NCI-H748 (cell line): Measurements from ENCODE around the gene C11orf91.
A peak's percentile ranks its signal among the peaks of the same experiment; 100 is the strongest.
"Not testable (repeated sequence)": the region's sequence is repeated elsewhere in the genome, so short reads cannot be mapped to it uniquely, and the experiment has no call there.

Experiments
- DNase-seq: peaks from one replicate; lab custom pipeline; 2025; ENCODE audit not compliant: unreplicated experiment; lab: John Stamatoyannopoulos, UW

The C11orf91 gene

DNA sequence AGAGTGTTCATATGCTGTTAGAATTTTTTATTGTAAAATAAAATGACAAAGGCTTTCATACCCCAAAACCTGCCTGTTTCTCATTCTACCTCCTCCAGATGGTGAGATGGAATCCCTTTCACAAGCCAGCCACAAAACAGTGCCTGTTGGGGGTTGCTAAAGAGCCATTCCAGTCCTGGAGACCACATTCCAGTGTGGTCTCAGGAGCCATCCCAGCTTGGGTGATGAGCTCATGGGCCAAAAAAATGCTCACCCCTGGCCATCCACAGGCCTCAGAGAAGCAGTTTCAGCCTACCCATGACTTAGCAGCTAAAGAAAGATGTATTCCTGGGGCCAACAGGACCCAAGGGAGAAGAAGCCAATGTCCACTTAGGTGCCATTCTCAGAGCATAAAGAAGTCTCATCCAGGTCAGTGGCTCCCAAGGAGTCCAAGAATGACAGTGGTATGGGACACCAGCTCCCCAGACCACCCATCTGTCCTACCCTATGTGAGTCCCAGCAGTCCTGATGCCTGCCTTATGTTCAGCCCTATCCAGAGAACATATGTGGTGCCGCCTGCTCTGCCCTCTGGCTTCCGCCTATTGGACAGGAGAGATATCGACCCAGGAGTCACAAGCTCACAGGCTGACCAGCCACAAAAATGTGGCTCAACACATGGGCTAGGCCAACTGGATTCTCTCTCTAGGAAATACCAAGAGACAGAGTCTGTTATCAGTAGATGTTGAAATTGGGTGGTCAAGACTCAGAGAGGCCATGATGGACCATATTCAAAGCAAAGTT, 26.4 kb downstream of the C11orf91 start:
- no peak for DNase-seq

DNA sequence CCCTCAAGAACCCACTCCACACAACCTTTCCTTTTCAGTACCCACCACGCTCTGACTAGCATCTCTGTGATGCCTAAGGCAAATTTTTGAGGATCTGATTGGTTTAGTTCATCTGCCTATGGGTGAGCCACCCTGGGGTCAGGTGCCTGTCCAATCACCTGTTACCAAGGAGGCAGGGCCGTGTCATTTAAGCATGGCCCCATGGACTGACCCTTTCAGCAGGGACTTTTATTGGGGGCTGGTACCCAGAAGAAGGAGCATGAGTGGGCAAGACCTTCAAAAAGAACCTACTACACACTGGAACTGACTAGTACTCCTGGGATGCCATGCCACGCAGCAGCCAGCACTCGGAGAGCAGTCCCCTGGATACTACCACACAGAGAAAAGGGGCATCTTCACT, 28.4 kb downstream of the C11orf91 start:
- no peak for DNase-seq

DNA sequence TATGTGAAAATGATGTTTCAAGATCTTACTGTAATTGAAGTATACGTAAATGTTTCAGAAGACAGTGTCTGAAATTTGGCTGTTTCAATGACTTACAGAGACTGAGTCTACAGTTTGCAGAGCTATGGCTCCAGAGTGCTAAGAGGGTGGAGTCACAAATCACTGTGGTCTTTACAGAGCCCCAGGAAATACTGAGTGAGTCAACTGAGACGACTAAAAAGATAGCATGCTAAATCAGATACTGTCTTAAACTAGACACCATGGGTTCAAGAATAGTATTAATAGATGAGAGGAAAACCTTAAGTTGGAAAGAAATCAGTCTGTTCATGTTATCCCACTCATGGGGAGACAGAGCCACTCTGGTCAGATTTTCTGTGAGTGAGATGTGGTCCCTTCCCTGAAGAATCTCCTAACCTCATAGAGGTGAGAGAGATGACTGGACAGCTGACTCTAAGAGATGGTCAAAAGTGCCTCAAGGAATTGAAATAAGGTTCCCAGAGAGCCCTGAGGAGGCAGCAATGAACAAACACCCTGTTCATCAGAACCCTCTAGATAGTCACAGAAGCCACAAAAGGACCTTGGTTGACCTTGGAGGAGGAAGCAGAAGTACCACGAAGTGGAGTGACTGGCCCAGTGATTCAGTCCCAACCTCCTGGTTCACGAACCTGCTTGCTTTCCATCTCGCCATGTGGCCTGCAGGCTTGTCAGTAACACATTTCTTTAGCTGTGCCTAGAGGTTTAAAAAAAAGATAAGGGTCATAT, 30.2 kb downstream of the C11orf91 start:
- DNase-seq = no peak

- DNase-seq = no peak
Observed at GRCh38 chr11:33669598-33670249, 30.9 kb downstream of the C11orf91 start.

DNA sequence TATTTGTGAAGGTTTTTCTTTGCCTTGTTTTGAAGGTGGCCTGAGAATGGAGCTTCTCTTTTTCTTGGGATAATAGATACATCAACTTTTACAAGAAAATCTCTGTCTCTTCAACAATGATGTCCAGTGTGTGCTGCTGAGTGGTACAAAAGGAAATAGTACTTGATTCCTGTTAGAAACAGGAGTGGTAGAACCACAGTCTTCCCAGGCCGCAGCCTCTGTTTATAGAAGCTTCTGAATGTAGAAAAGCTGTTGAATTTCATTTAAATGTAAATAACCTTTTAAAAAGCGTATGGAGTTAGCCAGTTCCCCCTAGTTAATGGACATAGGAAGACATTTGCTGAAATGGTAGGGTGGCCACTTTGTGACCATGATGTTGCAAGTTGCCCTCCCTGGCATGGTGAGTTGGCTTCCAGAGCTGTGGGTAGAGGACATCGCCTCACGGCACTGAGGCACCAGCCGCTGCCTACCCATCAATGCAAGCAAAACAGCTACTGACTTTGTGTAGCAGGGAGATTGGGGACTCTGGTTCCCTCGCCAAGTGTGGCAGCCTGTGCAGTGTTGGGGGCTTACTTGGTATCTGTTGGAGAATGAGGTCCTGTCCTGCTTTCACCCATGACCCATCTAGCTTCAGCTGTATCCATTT, 31.6 kb downstream of the C11orf91 start:
- DNase-seq = no peak

DNA sequence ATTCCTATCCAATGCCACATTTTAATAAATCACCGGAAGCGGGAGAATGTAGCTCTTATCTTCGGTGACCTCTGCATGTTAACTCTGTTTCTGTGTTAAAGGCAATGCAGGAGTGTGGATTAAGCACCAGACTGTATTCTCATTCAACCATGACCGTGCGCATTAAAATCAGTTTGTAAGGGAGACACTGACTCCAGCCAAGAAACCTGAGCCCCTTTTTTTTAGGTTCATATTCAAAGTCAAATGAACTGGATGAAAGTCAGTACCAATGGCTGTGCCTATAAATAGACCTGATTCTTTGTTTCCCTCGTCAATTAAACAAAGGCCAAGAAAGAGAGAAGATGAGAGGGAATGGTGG, 32.2 kb downstream of the C11orf91 start:
- DNase-seq = peak; percentile 21

DNA sequence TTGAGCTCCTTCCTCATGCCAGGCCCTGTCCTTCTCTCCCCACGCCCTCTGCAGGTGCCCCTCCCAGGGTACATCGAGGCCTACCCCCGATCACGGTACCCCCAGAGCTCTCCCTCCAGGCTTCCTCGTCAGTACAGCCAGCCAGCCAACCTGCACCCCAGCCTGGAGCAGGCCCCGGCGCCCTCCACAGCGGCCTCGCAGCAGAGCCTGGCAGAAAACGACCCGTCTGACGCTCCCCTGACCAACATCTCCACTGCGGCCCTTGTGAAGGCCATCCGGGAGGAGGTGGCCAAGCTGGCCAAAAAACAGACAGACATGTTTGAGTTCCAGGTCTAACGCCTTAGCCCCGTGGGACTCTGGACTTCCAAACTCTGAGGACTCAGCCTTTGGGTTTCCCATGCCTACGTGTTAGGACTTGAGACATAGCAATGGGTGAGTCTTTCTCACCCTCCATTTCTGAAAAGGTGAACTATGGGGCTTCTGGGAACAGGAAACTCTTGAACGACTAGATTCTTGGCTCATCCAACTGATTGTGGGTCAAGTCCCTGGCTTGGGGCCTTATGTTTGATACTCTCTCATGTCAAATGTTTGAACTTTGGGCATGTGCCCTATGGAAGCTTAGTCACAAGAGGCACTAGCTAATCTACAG, 32.7 kb downstream of the C11orf91 start:
- DNase-seq = no peak

- no peak for DNase-seq
Observed at GRCh38 chr11:33665350-33666106, 35.1 kb downstream of the C11orf91 start.

- DNase-seq = no peak
Observed at GRCh38 chr11:33664827-33665226, 35.8 kb downstream of the C11orf91 start.

- DNase-seq = no peak
Observed at GRCh38 chr11:33664166-33664565, 36.5 kb downstream of the C11orf91 start.

DNA sequence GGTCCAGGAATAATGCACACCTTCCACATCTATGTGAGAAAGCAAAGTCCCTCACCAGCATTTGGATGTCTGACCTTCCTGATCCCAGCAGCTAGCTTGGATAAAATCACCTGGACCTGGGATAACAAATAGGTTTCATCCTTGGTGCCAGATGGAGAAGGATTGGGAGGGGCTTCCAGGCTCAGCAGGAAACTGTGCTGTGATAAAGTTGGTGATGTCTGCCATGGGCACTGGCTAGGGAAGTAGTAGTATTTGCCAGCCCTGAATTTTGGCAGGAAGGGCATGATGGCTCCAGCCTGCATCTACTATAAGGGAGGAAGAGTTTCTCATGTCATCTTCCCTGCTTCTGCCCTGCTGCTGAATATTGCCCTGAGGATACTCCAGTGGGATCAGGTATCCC, 37.5 kb downstream of the C11orf91 start:
- no peak for DNase-seq

GRCh38 chr11:33661526-33661925, 39.1 kb downstream of the C11orf91 start:
- not testable (repeated sequence) for DNase-seq

DNA sequence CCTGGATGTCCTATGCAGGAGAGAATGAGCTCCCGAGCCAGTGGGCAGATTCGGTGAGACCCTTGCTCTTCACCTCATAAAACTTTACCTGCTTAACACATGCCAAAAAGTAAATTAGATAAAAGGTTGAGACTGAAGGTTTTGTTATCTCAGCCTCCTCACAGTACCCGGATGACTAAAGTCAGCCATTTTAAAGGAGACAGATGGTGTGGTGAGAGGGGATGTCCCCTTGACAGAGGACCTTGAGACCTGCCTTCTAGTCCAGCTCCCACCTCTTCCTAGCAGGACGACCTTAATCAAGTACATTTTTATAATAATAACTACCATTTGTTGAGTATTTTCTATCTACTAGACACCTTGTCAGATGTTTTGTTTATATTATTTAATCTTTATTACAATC, 39.7 kb downstream of the C11orf91 start:
- DNase-seq = no peak

DNA sequence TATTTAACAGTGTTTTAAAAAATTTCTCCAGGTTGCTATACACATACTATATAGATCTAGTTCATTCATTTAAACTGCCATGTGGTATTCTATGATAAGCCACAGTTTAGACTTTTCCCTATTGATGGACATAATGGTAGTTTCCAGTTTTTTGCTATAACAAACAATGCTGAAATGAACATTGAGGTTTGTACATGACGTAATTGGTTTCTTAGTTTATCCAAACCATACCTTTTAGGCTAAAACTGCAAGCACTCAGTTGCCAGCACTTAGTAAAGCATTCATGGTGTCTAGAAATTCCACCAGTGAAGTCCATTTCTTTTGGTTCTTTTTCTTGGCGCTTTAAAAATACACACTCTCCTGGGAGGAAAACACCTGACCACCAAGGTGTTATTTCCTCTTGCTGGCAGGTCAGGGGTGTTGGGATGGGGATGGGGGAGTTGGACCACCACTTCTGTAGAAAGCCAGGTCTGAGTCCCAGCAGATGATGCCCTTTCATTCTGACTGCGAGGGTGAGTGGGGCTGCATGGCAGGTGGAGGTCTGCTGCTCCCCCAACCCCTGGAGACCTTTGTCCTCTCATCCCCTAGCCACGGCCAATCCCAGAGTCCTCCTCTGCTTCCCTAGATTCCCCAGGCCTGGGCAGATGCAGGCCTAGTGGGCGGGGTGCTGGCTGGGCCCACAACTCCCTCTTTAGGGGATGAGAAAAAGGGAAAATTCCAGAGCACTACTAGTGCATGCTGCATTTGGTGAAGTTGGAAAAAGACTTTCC, 41.1 kb downstream of the C11orf91 start:
- no peak for DNase-seq

DNA sequence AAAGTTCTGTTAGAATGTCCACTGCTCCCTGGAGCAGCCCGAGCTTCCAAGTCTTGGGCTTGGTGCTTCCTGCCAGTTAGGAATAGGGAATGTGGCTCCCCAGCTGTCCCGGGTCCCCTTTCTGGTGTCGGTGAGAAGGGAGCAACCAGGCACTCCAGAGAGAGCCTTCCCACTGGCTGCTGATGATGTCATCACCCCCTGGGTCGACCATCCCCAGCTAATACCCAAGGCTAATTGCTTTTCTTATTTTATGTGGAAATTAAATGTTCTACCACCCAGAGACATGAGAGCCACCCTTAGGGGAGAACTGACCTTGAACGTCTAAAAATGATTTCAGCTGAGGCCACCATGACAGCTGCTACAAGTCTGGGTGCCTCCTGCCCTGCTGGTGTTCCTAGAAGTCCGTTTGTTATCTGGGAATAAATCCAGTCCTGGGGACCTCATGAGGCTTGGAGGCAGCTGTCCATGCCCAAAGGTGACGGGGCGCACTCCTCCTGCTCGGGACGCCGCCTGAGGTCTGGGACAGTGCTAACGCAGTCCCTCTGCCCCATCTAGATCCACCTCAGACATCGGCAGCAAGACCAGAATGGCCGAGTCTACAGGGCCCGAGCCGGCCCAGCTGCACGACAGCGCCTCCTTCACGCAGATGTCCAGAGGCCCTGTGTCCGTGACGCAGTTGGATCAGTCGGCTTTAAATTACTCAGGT, 42.3 kb downstream of the C11orf91 start:
- DNase-seq = no peak

GRCh38 chr11:33657757-33658156, 42.9 kb downstream of the C11orf91 start:
- DNase-seq = no peak

DNA sequence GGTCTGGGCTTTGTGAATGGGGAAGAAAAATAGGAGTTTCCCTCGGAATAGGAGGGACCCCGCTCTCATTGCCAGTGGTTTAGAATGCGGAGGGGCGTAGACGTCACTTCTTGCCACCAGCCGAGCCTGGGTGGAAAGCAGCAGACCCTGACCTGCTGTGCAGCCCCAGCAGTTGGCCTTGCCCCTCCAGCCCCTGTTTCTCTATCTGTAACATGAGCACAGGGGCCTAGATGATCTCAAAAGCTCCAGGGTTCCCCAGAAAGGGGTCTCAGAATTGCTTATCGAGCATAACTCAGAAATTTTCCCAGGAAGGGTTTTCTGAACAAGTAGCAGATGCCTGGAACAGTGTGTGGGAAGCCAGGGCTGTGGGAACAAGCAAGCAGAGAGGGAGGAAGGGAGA, 43.9 kb downstream of the C11orf91 start:
- no peak for DNase-seq

- DNase-seq = no peak
Observed at GRCh38 chr11:33655842-33656600, 44.6 kb downstream of the C11orf91 start.
